ENCODE results near the gene POLD2. TPM values are rescaled to one million over a fixed set of nuclear protein-coding genes. Genes with fewer than 3 reads are reported as not detected.

Gene POLD2
- total RNA-seq, 1 experiment from 2014 or later: 149 TPM

DNA sequence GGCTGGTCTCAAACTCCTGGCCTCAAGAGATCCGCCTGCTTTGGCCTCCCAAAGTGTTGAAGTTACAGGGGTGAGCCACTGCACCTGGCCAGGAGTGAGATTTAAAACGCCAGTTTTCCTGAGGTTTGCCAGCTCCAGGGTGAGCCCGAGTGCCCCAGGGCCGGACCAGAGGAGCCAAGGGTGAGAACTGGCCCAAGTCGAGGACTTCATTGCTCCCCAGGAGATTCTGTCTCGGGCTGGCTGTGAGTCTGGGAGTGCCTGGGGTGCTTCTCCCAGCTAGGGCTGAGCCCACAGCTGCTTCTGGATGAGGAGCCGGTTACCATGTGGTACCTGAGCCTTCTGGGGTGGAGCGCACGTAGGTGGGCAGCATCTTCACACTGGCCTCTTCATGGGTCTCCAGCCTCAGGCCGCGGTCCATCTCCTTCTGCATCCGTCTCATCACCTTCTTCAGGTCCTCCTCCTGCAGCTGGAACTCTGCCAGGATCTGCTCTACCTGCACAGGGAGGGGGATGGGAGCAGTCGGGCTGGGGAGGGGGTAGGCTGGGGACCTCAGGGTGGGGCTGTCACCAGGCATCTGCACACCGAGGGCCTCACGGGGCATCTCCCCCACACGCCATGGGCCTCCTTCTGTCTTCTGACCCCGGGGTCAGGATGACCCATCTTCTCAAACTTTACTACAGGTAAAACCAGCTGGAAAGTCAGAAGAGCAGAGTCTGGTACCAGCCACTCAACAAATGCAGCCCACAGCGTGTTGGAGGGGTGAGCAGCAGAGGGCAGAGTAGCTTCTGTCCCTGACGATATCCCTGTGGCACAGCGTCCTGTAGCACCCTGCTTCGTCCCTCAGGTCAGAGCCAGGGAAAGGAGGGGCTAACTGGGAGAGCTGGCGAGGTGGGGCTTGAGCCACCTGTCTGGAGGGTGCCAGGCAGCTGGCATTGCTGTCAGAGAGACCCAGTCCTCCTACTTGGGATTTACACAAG lies 29.9 kb upstream of the POLD2 start:
- no peak for DNase-seq (ENCODE audit: low spot score)

DNA sequence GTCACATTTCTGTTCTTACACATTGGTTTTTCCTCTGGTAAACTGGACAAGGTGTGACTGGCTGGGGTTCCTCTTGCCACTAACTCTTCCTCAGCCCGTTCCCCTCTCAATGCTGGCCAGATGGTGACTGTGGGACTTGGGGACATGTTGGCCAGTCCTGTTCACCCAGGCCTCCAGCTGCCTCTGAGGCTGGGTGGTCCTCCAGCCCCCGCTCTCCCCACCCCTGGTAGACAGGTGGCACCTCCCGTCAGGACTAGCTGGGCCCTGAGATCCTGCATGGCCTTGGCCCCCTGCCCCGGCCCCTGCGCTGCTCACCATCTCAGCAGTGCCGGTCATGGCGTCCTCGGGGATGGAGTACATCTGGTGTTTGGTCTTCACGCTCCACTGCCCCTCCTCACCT lies 28.6 kb upstream of the POLD2 start:
- no peak for DNase-seq (ENCODE audit: low spot score)

DNA sequence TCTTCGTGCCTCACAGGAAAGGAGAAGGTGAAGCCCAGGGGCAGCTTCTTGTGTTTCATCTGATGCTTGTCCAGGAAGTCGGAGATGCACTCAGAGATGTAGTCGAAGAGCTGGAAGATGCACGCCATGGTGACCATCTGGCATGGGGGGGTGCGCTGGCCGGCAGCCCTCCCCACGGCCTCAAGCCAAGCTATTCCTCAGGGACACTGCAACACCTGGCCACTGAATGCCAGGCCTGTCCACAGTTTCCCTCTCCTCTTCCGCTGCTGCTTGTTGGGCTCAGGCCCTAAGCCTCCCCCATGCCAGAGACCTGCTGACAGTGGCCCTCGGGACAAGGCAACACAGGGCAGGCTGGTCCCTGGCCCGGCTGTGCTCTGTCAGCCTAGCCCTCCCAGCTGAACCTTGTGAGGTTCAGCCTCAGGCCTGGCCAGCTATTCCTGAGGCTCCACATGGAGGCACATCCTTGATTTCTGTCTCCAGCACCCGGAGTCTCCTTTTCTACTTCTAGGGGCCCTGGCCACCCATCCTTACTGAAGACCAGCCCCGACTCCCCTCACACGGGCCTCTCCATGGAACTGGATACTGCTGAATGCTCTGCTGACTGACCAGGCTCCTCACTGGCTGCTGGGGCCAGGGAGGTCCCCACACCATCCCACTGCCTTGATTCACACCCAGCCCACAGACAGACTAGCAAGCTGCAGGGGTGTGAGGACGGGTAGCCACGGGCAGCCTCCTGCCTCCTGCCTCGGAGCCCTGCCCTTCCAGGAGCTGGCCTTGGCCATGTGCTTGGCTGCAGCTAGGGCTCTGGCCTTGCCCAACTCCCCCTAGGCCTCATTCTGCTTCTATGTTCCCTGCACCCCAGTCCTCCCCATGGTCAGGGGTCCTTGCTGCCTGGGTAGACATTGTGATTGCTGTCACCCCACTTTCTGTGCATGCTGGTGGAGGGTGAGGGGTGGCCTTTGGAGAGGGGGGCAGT lies 27.9 kb upstream of the POLD2 start:
- no peak for DNase-seq (ENCODE audit: low spot score)

DNA sequence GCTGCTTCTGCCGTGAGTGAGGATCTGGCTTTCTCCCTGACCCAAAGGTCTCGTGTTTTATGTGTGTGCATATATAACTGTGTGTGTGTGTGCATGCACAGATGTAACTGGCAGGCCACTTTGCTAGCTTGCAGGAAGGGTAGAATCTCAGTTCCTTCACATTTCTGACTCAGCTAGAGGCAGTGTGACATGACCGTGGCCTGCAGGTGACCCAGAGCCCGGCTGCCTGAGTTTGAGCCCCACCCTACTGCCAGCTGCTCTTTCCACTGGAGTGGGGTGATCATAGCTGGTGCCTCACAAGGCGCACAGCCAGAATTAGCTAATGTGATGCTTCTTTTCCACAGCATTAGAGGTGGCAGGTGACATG lies 27.1 kb upstream of the POLD2 start:
- peak; percentile 66 for DNase-seq (ENCODE audit: low spot score)

DNA sequence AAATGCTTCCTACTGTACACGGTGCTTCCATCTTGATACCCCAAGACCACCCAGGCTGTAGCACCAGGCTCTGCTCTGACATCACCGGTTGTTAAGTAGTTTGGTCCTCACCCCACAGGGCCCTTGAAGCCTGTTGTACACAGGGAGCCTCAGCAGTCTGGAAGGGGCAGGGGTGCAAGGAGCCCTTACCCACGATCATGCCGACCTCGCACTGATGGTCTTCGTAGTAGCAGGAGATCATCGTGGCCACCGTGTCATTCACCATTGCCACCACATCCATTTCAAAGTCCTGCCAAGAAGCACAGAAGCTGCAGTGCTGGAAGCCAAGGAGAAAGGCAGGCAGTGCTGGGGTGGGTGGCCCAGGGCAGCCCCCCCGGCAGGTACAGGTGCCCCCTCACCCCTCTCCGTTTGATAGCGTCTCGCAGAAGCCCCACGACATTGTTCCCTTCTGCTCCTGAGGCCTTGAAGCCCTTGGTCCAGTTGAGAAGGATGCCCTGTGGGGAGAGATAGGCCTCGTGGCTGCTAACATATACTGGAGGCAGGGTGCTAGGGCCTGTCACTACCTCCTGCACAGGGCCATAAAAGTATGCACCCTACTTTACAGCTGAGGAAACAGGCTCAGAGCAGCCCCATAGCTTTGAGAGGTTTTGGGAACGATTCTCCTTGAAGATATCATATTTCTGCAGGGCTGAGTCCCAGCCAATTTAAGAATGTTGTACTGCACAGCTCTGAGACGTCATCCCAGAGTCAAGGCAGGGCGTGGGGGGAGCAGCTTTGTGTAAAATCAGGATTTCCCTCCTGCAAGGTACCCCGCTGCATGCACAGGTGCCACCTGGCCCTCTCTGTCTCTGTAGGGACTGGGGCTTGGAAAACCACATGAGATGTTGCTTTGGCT lies 26.5 kb upstream of the POLD2 start:
- no peak for DNase-seq (ENCODE audit: low spot score)

DNA sequence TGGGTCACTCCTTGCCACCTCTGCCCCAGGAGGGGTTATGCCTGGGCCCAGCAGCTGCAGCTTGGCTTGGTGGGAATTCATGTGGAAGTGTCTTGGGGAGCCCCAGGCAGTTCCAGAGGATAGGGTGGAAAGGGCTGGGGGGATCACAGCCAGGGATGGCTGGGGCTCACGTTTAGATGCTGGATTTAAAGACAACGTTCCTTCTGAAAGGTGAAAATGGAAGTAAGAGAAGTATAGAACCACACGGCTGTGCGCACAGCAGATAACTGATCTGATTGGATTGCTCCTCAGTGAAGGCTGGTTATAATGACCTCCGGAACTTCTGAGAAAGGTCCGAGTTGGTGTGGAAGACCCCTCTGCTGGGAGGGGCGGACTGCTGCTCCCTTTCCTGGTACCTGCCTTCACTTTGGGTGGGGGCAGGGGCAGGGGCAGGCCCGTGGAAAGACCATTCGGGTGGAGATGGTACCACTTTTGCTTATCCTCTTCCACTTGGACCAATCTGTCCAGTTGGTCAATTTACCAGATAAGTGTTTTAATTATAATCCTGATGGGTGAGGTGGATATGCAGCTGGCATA lies 25.7 kb upstream of the POLD2 start:
- DNase-seq (ENCODE audit: low spot score): no peak

DNA sequence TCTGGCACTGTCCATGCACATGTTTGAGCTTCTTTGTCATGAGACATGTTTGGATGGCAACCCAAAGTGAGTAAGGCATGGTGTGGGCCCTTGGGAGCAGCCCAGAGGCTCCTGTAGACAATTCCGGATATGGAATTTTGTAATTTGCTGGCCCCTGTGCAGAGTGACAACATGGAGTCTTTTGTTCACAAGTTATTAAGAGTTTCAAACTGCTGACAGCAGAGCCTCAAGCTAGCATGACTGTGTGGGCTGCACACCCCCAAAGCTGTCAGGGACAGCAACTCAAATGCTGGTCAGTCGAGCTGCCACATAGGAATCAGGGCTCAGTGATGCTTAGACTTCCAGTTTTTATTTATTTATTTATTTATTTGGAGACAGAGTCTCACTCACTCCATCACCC lies 24.8 kb upstream of the POLD2 start:
- DNase-seq (ENCODE audit: low spot score): no peak

DNA sequence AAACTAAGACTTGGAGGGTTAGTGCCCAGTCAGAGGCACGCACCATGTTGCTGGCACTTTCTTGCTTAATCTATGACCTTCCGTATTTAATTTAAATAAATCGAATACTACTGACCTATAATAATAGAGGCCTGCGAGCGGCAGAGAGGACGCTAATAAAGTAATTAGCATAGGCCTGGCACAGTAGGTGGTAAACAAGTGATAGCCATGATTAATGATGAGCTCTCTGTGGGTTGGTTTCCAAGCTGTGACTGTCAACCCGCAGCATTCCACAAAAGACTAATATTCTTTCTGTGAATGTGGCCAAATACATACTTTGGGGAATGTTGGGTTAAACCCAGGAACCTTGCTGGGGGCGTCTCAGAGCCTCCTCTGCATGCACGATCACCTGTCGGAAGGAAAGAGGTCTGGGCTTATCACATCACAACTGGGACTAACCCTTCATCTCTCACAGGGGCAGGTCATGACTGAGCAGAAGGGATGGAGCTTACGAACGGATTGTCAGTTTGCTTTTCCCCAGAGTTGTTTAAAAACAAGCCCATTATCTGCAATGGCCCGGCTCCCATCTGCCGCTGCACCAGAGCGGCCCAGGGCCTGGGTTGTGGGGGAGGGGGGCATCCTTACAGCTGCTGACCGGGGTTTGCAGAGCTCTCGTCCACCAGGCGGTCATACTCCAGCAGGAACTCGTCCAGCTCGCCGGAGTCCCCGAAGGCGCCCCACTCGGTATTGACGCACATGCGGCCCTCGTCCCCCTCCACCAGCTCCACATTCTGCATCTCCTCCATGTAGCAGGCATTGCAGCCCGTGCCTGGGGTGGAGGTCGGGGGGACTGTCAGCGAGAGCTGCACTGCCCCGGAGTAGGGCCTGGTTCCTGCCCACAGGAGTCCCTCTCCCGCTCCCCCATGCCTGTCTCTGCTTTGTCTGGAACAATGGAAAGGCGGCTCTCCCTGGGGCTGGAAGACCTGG lies 24.0 kb upstream of the POLD2 start:
- DNase-seq (ENCODE audit: low spot score): peak; percentile 35

DNA sequence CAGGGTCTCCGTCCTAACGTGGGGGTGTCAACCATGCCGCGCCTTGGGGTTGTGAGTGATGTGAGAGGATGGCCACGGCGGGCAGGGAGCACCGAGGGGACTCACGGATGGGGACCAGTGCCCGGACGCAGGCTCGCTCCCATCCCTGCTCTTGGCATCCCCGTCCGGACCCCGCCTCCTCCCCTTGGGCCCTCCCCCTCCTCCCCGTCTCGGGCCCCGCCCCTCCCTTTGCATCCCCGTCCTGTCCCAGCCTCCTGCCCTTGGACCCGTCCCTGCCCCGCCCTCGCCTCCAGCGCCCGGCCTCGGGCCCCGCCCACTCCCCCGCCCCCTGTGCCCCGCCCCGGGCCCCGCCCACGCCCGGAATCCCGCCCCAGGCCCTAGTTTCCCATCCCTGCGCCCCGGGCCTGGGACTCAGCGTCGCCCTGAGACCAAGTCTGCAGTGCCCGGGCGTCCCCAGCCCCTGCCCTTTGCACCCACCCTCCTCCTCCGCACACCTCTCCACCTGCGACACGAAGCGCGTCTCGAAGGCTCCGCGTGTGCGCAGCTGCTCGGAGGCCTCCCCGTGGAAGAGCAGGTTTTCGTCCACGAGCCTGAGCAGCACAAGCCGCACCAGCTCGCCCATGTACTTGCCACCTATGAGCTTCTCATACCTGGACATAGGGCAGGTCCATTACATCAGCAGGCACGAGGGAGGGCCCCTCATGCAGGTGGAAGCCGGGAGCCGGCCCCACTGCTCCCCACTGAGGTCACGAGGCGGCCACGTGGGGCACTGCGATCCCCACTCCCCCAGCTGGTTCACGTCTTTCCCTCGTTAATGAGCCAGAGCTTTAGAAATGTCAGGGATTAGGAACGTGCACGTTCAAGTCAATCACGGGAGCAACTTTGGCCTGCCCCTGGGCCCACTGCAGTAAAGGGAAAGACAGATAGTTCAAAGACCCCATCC lies 22.9 kb upstream of the POLD2 start:
- DNase-seq (ENCODE audit: low spot score): no peak

DNA sequence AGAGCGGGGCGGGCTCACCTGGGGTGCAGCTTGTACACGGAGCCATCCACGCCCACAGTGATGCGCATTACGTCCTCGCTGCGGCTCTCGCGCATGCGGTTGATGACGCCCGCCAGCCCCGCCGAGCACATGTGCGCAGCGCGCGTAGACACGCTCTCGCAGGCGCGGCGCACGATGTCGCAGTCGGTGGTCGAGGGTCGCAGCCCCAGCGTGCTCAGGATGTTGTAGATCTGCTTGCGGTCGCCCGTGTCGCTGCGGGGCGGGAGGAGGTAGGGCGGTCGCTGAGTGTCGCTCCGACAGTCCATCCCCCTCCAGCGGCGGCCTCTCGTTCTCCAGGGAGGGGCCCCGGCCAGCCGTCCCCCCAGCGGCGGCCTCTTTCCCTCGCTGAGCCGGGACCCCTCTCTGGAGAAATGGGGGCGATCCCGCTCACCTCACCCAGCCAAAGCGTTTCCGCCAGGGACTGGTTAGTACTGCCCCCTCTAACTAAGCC lies 22.2 kb upstream of the POLD2 start:
- DNase-seq (ENCODE audit: low spot score): no peak

DNA sequence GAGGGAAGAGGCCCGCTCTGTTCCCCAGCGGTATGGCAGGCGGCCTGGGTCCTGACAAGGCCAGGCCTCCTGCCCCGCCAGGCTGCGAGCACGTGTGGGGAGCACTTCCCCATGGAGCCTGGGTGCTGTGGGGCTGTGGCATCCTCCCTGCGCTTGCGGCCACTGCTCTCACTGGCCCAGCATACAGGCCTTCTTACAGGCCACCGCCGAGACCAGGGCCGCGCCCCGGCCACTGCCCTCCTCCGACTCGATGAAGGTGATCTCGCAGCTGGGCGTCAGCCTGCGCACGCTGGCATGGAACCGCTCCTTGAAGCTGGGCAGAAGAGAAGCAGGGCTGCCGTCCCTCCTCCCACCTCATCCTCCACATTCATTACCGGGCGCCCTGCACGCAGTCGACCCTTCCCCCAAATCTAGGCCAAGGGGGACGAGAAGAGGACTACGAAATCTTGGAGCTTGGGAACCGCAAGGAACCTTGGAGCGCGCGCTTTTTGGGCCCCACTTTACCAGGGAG lies 21.7 kb upstream of the POLD2 start:
- no peak for DNase-seq (ENCODE audit: low spot score)

DNA sequence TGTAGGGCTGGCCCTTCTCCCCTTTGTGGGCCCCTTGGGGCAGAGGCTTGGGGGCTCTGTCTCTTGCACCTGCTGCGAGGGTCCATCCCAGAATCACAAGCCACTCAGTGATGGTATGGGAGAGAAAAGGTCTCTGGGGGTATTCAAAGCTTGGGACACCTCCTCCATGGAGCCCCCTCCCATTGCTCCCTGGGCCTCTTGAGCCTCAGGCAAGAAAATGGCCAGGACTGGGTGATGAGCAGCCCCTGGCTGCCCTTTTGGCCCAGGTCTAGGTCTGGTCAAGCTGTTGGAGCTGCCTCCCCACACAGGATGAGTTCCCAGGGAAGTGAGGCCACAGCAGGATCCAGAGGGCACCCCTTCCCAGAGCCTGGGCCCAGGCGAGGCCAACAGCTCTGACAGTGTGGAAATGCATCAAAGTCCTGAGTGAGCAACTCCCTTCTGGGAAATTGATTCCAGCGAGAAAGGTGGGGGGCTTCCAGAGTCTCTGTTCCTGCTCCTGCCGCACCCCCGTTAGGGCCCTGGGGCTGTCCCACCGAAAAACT lies 21.1 kb upstream of the POLD2 start:
- no peak for DNase-seq (ENCODE audit: low spot score)

DNA sequence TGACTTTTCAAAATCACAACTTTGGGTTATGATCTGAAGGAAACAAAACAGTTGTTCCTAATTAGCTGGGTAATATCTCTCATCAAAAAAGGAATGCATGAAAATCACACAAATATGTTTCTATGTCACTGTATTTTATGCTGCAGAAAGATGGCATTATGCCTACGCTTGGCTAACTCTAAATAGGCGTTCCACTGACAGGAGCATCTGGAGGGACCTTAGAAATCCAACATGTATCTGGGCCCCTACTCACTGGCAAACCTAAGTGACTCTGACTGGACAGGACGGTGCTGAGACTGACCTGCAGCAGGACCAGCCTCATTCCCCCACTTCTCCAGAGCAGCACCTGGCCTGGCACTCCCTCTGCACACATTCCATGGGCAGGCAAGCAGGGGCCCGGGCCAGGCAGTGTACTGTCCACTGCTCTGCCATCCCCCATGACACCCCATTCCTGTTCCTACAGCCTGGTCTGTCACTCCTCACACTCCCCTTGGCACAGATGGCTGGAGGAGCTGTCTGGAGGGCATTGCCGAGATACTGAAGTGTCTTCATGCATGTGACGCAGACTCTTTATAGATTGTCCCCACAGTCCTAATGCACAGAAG lies 20.4 kb upstream of the POLD2 start:
- DNase-seq (ENCODE audit: low spot score): no peak

DNA sequence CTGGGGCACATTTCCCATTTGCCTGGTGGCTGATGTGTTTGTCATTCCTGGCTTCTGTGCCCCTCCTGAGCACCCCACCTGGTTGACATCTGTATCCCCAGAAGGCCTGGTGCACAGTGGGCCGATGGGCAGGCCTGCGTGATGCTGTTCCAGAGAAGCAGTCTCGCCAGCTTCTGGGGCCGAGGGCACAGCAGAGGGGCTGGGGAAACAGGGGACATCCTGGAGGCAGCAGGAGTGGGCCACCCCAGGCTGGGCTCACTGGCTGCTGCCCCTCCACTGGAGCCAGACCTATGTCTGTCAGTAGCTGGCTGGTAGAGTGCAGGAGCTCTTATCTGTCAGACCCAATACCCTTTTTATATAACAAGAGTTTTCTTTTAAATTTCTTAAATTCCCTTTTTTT lies 18.7 kb upstream of the POLD2 start:
- DNase-seq (ENCODE audit: low spot score): no peak

DNA sequence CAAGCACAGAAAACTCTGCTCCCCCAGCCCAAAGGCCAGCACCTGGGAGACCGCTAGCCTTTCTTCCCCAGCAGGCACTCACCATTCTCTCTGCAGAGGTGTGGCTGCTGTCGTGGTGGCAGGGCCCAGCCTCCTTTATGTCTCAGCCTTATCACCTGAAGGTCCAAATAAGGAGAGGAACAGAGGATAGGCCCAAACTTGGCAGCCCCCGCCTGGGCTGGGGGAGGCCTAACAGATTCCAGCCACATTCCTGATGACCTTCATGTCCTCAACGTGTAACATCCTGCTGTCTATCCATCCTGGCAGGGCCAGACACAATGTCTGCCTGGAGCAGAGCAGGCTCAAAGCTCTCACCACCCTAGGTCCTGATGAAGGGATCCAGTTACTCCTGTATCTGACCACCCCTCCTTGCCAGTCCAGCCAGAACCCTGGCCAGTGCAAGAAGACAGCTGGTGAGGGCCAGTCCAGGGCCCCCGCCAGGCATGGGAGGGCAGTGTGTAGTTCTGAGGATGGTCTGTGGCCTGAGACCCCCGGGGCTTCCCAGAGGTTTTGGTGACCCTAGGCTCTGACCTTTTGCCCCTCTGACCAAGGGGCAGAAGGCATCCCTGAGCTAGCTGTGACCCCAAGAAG lies 18.0 kb upstream of the POLD2 start, which contains the start of gene MYL7:
Gene MYL7, minus strand, starts transcription at position 112 of the 630 bp plus-strand sequence. Its CDS starts 27 bp downstream, at position 85.
- no peak for DNase-seq (ENCODE audit: low spot score)

DNA sequence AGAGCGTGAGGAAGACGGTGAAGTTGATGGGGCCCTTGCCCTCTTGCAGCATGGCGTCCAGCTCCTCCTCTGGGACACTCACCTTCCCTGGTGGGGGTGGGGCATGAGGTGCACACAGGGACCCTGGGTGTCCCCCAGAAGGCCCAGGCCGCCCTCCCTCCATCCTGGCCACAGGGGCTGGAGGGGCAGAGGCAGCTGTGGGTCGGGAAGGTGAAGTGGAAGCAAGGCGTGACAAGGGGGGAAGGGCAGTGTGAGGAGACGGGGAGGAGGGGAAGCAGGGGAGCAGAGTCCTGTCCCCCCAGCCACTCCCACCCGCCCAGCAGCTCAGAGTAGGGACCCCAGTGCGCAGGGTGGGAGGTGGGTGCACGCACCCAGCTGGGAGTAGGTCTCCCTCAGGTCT lies 17.0 kb upstream of the POLD2 start:
- no peak for DNase-seq (ENCODE audit: low spot score)
